Stimulated activated CD8-positive, alpha-beta memory T cell treated with anti-CD3 and anti-CD28 coated beads, Interleukin-12 subunit alpha, Interleukin-12 subunit beta, amount 100 ng/mL, for 24 hours (primary cell): Measurements from ENCODE around the gene VPS26B.
A peak's percentile ranks its signal among the peaks of the same experiment; 100 is the strongest.
"Not testable (repeated sequence)": the region's sequence is repeated elsewhere in the genome, so short reads cannot be mapped to it uniquely, and the experiment has no call there.

Source experiments
- DNase-seq: peaks from one replicate; pipeline ENCODE4 v3.0.0-alpha.2; 2020; ENCODE audit errors: extremely low read depth

VPS26B gene

DNA sequence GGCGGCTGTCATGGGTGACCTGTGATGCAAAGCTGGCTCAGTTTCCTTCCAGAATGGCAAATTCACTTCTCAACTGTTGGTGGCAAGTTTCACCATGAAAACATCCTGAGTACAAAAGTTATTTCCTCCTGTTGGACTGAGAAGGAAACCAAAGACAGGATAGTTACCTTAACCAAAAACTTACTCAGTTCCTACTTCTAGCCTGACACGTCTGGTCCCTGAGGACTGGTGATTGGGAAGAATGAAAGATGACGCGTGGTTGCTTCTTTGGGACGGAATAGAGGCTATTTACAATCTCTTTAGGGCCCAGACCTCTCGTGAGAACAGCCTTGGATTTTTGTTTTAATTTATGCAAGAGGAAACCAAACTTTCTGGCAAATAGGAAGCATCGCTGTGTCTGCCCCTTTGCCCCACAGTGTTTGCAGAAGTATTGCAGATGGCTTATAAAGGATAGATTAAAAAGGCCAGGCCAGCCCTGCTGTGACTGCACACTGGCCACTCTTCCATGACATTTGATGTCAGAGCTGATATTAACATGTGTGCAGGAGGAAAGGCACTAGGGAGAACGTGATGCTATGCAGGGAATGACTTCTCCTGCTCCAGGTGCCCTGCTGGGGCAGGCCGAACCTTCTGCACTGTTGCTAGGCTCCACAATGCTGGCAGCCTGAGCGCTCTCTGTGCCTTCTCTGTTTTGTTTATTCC lies 7.6 kb downstream of the VPS26B start:
- DNase-seq = no peak

- DNase-seq = no peak
Observed at GRCh38 chr11:134233729-134234179, 9.3 kb downstream of the VPS26B start.

- DNase-seq = no peak
Observed at GRCh38 chr11:134235399-134235798, 10.9 kb downstream of the VPS26B start.

- no peak for DNase-seq
Observed at GRCh38 chr11:134236834-134237556, 12.5 kb downstream of the VPS26B start.

DNA sequence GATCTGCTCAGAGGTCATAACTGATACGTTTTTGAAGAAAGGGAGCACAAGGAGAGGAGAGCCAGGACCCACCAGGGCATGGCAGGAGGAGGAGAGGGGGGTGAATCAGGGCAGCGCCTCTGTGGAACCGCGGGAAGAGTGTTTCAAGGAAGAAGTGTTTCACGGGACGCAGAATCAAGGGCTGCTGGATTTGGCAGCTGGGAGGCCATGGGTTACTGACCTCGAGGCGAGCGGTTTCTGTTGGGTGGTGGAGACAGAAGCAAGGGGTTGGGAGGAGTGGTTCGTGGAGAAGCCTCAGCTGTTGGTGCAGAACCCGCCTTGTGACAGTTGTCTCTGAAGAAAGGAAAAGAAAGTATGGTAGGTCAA lies 13.1 kb downstream of the VPS26B start:
- no peak for DNase-seq

DNA sequence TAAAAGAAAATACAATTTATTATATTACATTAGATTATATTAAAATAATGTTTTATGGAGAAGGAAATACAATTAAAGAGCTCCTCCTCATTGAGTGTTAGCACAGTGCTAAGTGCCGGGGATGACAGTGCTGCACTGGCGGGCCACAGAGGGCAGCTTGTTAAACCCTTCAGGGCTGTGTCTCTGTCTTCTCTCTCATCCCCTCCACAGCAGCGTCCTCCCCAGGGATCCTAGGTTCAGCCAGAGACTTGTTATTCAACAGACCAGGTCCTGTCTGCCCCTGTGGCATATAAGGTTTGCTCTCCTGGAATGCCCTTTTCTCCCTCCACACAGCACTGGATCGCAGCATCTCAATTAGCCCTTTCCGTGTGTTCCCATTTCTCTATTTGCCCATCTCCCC lies 14.5 kb downstream of the VPS26B start:
- no peak for DNase-seq

DNA sequence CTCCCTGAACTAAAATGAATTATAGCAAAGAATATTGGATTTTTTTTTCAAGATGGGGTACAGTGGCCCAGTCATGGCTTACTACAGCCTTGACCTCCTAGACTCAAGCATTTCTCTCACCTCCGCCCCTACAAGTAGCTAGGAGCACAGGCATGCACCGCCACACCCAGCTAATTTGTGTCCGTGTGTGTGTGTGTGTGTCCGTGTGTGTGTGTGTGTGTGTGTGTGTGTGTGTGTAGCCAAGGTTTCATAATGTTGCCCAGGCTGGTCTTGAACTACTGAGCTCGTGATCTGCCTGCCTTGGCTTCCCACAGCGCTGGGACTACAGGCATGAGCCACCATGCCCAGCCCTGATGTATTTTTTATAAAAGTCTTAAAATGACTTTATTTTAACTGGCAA lies 16.1 kb downstream of the VPS26B start:
- DNase-seq = no peak

DNA sequence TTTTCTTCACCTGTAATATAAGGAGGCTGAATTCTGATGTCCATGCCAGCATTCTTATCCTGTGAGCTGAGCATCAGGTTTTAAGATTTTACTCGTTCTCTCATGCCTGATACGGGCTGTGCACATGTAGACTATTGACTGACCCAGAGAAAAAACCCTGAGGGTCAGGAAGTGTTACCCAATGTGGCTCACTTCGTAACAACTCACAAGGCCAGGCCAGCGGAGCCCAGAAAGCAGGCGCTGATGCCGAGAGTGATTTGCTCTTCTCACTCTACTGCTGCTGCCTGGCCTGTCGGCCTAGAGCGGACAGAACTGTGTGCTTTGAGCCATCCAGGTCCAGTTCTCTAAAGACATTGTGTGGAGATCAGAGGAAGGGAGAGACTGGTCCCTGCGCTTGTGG lies 17.9 kb downstream of the VPS26B start:
- DNase-seq = no peak

DNA sequence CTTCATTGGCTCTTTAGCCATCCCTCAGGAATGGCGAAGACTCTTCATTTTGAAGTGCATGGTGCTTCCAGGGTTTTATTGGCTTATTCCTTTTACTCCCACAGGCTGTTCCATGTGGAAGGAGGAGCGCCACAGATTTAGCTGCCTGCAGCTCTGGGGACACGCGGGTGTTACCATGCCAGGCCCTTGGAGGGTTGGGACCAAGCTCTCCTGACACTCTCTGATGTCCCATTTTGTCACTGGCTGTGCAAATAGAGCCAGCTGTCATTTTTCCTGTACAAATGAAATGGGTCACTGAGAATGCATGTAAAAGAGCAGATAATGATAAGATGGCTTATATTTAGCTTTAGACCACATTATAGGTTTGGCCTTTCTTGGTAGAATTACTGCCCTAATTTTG lies 19.4 kb downstream of the VPS26B start:
- no peak for DNase-seq

- DNase-seq = no peak
Observed at GRCh38 chr11:134244593-134244992, 20.1 kb downstream of the VPS26B start.

- no peak for DNase-seq
Observed at GRCh38 chr11:134245434-134245833, 21.0 kb downstream of the VPS26B start.

- DNase-seq = no peak
Observed at GRCh38 chr11:134246100-134246499, 21.6 kb downstream of the VPS26B start.

- no peak for DNase-seq
Observed at GRCh38 chr11:134246678-134247077, 22.2 kb downstream of the VPS26B start.

- DNase-seq = no peak
Observed at GRCh38 chr11:134248910-134249480, 24.5 kb downstream of the VPS26B start.

GRCh38 chr11:134250246-134250645 lies 25.8 kb downstream of the VPS26B start:
- no peak for DNase-seq

GRCh38 chr11:134250675-134251074 lies 26.2 kb downstream of the VPS26B start:
- DNase-seq = no peak

- DNase-seq = no peak
Observed at GRCh38 chr11:134252346-134253187, 28.1 kb downstream of the VPS26B start.

- peak; percentile 92 for DNase-seq
Observed at GRCh38 chr11:134253188-134253993, 28.9 kb downstream of the VPS26B start, which contains the start of the genes ACAD8 and THYN1. Gene ACAD8, plus strand, starts transcription at chr11:134253568. Its CDS starts 33 bp downstream, at chr11:134253601. Gene THYN1, minus strand, starts transcription at chr11:134253352. Its CDS starts 470 bp downstream, at chr11:134252882.

GRCh38 chr11:134254433-134255183 lies 30.1 kb downstream of the VPS26B start:
- DNase-seq = no peak

DNA sequence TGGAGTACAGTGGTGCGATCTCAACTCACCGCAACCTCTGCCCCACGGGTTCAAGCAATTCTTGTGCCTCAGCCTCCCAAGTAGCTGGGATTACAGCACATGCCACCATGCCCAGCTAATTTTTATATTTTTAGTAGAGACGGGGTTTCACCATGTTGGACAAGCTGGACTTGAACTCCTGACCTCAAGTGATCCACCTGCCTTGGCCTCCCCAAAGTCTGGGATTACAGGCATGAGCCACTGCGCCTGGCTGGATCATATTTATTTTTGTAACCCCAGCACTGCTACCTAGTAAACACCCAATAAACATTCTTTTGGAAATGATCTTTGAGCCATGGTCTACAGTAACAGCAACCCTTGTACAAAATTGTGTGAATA lies 30.7 kb downstream of the VPS26B start:
- DNase-seq = not testable (repeated sequence)
